Glutamatergic neuron (in vitro differentiated cells): ENCODE results near the gene KIRREL3. TPM values are rescaled to one million over a fixed set of nuclear protein-coding genes. Genes with fewer than 3 reads are reported as not detected.
A peak's percentile ranks its signal among the peaks of the same experiment; 100 is the strongest.

Experiments
- DNase-seq: peaks from one replicate; pipeline ENCODE4 v3.0.0; 2022
- H3K27ac Mint-ChIP-seq: one replicate; pipeline ENCODE4 v1.8.0; 2020; ENCODE audit warnings: mild to moderate bottlenecking, mixed read lengths, inconsistent platforms; ENCODE audit not compliant: unreplicated experiment
- H3K27me3 Mint-ChIP-seq: one replicate; pipeline ENCODE4 v1.8.0; 2020; ENCODE audit warnings: mild to moderate bottlenecking, moderate library complexity, mixed read lengths, inconsistent platforms; ENCODE audit not compliant: unreplicated experiment
- H3K36me3 Mint-ChIP-seq: one replicate; pipeline ENCODE4 v1.8.0; 2020; ENCODE audit warnings: mild to moderate bottlenecking, mixed read lengths, inconsistent platforms; ENCODE audit not compliant: unreplicated experiment
- H3K4me1 Mint-ChIP-seq: one replicate; pipeline ENCODE4 v1.8.0; 2020; ENCODE audit warnings: mild to moderate bottlenecking, low read depth, mixed read lengths, inconsistent platforms; ENCODE audit not compliant: unreplicated experiment
- H3K4me3 Mint-ChIP-seq: one replicate; pipeline ENCODE4 v1.8.0; 2020; ENCODE audit warnings: mild to moderate bottlenecking, mixed read lengths, inconsistent platforms; ENCODE audit not compliant: unreplicated experiment
- H3K9me3 Mint-ChIP-seq: one replicate; pipeline ENCODE4 v1.8.0; 2020; ENCODE audit warnings: mild to moderate bottlenecking, moderate library complexity, mixed read lengths, inconsistent platforms; ENCODE audit not compliant: unreplicated experiment
- CTCF ChIP-seq: fragments of 200-600 bp; sonication (generic); IDR thresholded peaks from one replicate; pipeline ENCODE4 v1.5.0; 2021; ENCODE audit not compliant: partially characterized antibody, unreplicated experiment
- total RNA-seq: library from RNA; stranded (reverse); fragmentation: NEBNext Ultra II Directional; extraction: Animal tissue kit (Norgen Biotek cat#: 25700); gene quantifications from one replicate; pipeline ENCODE4 v1.2.1, GENCODE V29; 2021; ENCODE audit not compliant: unreplicated experiment

The KIRREL3 gene
- total RNA-seq, 1 donor from 2014 or later, result 25.3 TPM

- H3K36me3 Mint-ChIP-seq, result no peaks in the 10 kb centered on the region
- no peak for DNase-seq
- H3K4me1 Mint-ChIP-seq, result peaks cover 20% of the 10 kb centered on the region
- H3K27me3 Mint-ChIP-seq, result peaks cover 5% of the 10 kb centered on the region
- peaks cover 6% of the 10 kb centered on the region for H3K9me3 Mint-ChIP-seq
- H3K27ac Mint-ChIP-seq, result no peak overlapping the region
- no peak for TF ChIP-seq CTCF
- H3K4me3 Mint-ChIP-seq, result no peak overlapping the region
Observed at GRCh38 chr11:126477535-126478305, 522.9 kb downstream of the KIRREL3 start.

GRCh38 chr11:126476977-126477376 lies 523.6 kb downstream of the KIRREL3 start:
- DNase-seq, result peak; percentile 38
- Mint-ChIP-seq H3K9me3 (peaks cover 8% of the 10 kb centered on the region), H3K4me3 (no peak overlapping the region), H3K36me3 (no peaks in the 10 kb centered on the region), H3K4me1 (peaks cover 20% of the 10 kb centered on the region), H3K27ac (peak overlapping the region; percentile 72), H3K27me3 (peaks cover 7% of the 10 kb centered on the region)
- TF ChIP-seq CTCF, result no peak

- Mint-ChIP-seq H3K4me3 (no peak overlapping the region), H3K27ac (peak overlapping the region; percentile 72), H3K4me1 (peaks cover 20% of the 10 kb centered on the region), H3K36me3 (no peaks in the 10 kb centered on the region), H3K9me3 (peaks cover 8% of the 10 kb centered on the region), H3K27me3 (peaks cover 4% of the 10 kb centered on the region)
- DNase-seq, result peak; percentile 37
- no peak for TF ChIP-seq CTCF
Observed at GRCh38 chr11:126476266-126476924, 524.2 kb downstream of the KIRREL3 start.

DNA sequence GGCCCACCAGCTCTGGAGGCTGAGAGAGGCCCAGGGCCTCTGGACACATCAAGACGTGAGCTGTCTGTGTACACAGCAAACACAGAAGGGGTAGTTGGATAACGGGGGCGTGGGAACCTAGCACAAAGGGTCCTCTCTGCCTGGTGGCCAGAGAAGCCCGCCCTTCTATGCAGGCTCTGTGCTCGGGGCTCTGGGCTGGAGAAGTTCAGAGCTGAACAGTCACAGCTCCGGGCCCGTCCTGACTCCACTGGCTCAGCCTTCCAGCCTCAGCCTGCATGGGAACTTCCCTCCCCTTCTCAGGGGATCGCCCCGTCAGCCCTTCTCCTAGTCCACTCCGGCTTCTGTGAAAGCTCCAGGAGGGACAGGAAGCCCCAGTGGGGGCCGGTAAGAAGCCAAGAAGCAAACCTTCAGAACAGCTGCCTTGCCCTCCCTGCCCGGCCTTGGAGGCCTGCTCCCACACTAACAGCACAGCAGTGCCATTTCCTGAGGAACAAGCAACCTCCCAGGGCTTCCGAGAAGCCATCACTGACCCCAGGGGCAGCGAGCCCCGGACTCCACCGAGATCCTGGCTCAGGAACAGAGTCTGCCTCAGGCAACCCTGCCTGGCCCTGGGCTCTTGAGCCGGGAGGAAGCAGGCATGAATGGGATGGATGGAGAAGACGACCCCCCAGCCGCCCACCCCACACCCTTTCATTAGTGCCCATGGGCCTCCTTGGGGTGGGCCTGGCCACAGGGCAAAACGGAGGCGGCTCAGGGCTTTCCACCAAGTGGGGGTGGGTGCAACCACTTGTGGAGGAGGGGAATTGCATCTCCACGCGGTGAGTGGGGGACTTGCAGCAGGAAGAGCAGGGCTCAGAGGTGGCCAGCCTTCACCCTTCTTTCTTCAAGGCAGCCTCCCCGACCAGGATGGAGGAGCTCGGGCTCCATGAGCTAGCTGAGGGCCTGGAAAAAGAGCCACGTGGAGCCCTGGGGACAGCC lies 525.3 kb downstream of the KIRREL3 start:
- no peak for DNase-seq
- no peak overlapping the region for H3K27ac Mint-ChIP-seq
- H3K4me1 Mint-ChIP-seq, result peaks cover 17% of the 10 kb centered on the region
- H3K4me3 Mint-ChIP-seq, result no peak overlapping the region
- TF ChIP-seq CTCF, result no peak
- H3K36me3 Mint-ChIP-seq, result no peaks in the 10 kb centered on the region
- peaks cover 8% of the 10 kb centered on the region for H3K9me3 Mint-ChIP-seq
- peaks cover 4% of the 10 kb centered on the region for H3K27me3 Mint-ChIP-seq
